AG04450 (cell line): ENCODE results near the gene LNP1. TPM values are rescaled to one million over a fixed set of nuclear protein-coding genes. Genes with fewer than 3 reads are reported as not detected.

Experiments
- CTCF ChIA-PET: fragments of 300-600, 350-600 bp; formaldehyde crosslinking; extraction: SDS; loops from one replicate; lab custom pipeline; 2022; ENCODE audit warnings: antibody characterized with exemption, inconsistent platforms; lab: Charles Lee
- POLR2A ChIA-PET: fragments of 350-600 bp; formaldehyde crosslinking; extraction: SDS; loops from one replicate; lab custom pipeline; 2021; ENCODE audit warnings: antibody characterized with exemption, inconsistent platforms; lab: Yijun Ruan, JAX
- DNase-seq: peaks from one replicate; pipeline ENCODE4 v3.0.0-alpha.2; 2011; ENCODE audit warnings: low read depth, low spot score
- H3K27ac ChIP-seq: one replicate; pipeline ENCODE4 v1.5.1; 2012; ENCODE audit warnings: low read depth, low read length, control low read depth
- H3K27me3 ChIP-seq: one replicate; pipeline ENCODE4 v1.6.0; 2012; ENCODE audit warnings: low read length; ENCODE audit not compliant: control insufficient read depth, insufficient read depth
- H3K4me3 ChIP-seq: 2 replicates; pipeline ENCODE4 v1.5.1; 2011; ENCODE audit warnings: mild to moderate bottlenecking, low read depth, low read length, control low read depth
- H3K9me3 ChIP-seq: 2 replicates; pipeline ENCODE4 v1.5.1; 2012; ENCODE audit warnings: low read length; ENCODE audit not compliant: control insufficient read depth, insufficient read depth
- polyA plus RNA-seq: library from polyadenylated mRNA; depleted of rRNA; stranded (reverse); fragments of >200 nt; gene quantifications from 2 replicates; pipeline ENCODE4 v1.2.3, GENCODE V29; 2011
- TF ChIP-seq, protein P1 (sequence below): IDR thresholded peaks from 2 replicates; pipeline ENCODE4 v1.5.1; 2011; ENCODE audit warnings: low read depth, low read length, control low read depth, inconsistent platforms

LNP1 gene
- polyA plus RNA-seq, 1 experiment = 3.3 TPM

DNA sequence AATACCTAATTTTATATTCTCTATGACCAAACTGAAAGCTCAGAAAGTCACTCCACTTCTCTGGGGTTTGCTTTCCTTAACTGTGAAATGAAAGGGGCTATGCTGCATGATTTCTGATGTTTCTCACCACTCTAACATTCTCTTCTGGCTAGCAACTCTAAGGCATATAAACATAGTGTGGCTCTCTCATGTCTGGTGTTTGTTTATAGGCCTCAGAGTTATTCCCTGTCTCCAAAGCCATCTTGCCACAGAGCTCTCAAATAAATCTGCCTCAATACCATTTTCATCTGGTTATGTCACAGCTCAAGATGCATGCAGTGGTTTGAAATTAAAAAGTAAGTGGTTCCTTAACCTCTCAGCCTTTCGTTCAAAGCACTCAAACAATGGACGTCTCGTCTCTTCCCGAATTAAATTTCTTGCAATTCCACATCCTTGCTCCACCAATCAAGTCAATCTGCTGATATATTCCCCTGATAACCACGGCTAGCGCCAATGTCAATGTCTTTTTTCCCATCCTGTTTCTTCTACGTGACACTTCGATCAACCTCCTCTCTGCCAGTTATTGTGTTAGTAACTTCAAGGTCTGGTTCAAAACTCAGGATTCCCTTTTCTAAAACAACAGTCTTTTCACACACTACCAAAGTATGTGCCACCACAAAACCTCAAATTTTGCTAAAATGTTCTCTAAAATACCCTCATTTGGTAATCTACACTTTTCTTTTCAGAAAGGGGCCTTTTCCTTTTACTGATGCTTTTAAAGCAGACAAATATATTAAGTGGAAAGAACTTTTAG is 16.4 kb upstream of the LNP1 start:
- DNase-seq = peak; percentile 34
- TF ChIP-seq, protein P1, sequence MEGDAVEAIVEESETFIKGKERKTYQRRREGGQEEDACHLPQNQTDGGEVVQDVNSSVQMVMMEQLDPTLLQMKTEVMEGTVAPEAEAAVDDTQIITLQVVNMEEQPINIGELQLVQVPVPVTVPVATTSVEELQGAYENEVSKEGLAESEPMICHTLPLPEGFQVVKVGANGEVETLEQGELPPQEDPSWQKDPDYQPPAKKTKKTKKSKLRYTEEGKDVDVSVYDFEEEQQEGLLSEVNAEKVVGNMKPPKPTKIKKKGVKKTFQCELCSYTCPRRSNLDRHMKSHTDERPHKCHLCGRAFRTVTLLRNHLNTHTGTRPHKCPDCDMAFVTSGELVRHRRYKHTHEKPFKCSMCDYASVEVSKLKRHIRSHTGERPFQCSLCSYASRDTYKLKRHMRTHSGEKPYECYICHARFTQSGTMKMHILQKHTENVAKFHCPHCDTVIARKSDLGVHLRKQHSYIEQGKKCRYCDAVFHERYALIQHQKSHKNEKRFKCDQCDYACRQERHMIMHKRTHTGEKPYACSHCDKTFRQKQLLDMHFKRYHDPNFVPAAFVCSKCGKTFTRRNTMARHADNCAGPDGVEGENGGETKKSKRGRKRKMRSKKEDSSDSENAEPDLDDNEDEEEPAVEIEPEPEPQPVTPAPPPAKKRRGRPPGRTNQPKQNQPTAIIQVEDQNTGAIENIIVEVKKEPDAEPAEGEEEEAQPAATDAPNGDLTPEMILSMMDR = no peak
- Histone ChIP-seq H3K27me3 (no peaks in the 10 kb centered on the region), H3K9me3 (peaks cover 4% of the 10 kb centered on the region; the same call in 1 of the 2 replicates), H3K27ac (no peak overlapping the region), H3K4me3 (no peak overlapping the region)
- POLR2A ChIA-PET = interaction anchor here (1.2 to 4.4 kb wide), 3 partner anchors 13 to 116 kb away, joined by 3 to 39 read pairs (median 4); partner anchors contain the start of genes LNP1 and TOMM70
- CTCF ChIA-PET = no interaction called here

- H3K27ac ChIP-seq = no peak overlapping the region
- no peak for DNase-seq
- CTCF ChIA-PET = interaction anchor here (0.6 to 1.6 kb wide), 4 partner anchors 8 to 203 kb away, joined by 3 to 6 read pairs (median 4); partner anchors contain the start of gene LNP1
- TF ChIP-seq, protein P1 = no peak
- POLR2A ChIA-PET = interaction anchor here (0.6 to 4.4 kb wide), 3 partner anchors 12 to 17 kb away, joined by 3 to 39 read pairs (median 5); partner anchors contain the start of genes LNP1 and TOMM70
- no peak overlapping the region for H3K4me3 ChIP-seq
- no peaks in the 10 kb centered on the region for H3K27me3 ChIP-seq
- peaks cover 4% of the 10 kb centered on the region; the same call in 1 of the 2 replicates for H3K9me3 ChIP-seq
Measured at GRCh38 chr3:100386437-100387074, 14.8 kb upstream of the LNP1 start.

- CTCF ChIA-PET = no interaction called here
- POLR2A ChIA-PET = no interaction called here
- Histone ChIP-seq H3K4me3 (no peak overlapping the region), H3K9me3 (peaks cover 4% of the 10 kb centered on the region; the same call in 1 of the 2 replicates), H3K27me3 (no peaks in the 10 kb centered on the region), H3K27ac (no peak overlapping the region)
- DNase-seq = no peak
- TF ChIP-seq, protein P1 = no peak
Measured at GRCh38 chr3:100389025-100389424, 12.3 kb upstream of the LNP1 start.

DNA sequence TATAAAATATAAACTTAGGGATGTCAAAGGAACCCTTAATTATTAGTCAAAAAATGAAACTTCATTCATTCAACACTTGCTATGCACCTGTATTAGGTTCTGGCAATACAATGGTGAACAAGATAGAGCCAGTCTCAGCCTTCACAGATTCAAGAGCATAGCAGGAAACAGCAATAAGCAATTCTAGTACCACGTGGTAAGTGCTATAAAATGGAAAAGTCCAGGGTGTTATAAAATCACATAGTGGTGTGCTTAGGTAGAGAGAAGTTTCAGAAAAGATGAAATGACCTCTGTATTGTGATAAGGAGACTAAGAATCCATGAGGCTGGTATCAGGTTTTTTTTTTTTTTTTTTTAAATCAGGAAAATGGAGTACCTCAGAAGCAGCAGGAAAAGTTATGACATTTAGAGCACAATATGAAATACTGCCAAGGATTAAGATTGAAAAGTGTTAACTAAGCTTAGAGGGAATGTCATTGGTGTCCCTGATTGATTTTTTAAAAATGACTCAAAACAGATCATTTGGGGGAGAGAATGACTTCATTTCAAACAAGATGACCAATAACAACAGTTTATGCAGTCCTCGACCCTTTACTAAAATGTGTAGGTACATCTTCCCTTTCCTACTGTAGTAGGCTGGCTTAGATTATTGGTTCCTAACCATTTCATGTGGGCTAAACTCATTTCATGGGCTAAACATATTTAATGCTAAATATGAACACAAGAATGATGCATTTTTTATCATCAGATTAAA is 5.5 kb upstream of the LNP1 start:
- CTCF ChIA-PET = no interaction called here
- no peak overlapping the region for H3K4me3 ChIP-seq
- no peaks in the 10 kb centered on the region for H3K27me3 ChIP-seq
- POLR2A ChIA-PET = no interaction called here
- H3K27ac ChIP-seq = no peak overlapping the region
- TF ChIP-seq, protein P1 = no peak
- no peak for DNase-seq
- H3K9me3 ChIP-seq = no peaks in the 10 kb centered on the region; the same call in 1 of the 2 replicates
